IMR-90 (cell line): ENCODE measurements around the gene SP140. TPM values are rescaled to one million over a fixed set of nuclear protein-coding genes. Genes with fewer than 3 reads are reported as not detected.

Experiments used
- ATAC-seq: fragments of 200-7000 bp; cut with Tn5 transposase; 2 replicates; pipeline ENCODE4 v1.9.1; 2020; ENCODE audit warnings: low read depth, mild to moderate bottlenecking, moderate library complexity
- BruUV-seq: library from RNA; stranded (reverse); fragments of 400-500 nt; replicated peaks from 2 replicates; lab custom pipeline; 2021; lab: Mats Ljungman, UMichigan
- CTCF ChIA-PET: fragments of 300-600 bp; formaldehyde crosslinking; extraction: SDS; loops from one replicate; lab custom pipeline; 2021; ENCODE audit warnings: antibody characterized with exemption; lab: Yijun Ruan, JAX
- POLR2A ChIA-PET: fragments of 300-600 bp; sonication (Branson Sonifier 250); formaldehyde crosslinking; loops from one replicate; lab custom pipeline; 2022; ENCODE audit warnings: antibody characterized with exemption; ENCODE audit not compliant: unreplicated experiment; lab: Charles Lee
- DNase-seq: peaks from one replicate; pipeline ENCODE4 v3.0.0; 2013
- H2AFZ ChIP-seq: replicated peaks from 2 replicates; pipeline ENCODE3; 2013; ENCODE audit warnings: low read length, mild to moderate bottlenecking; ENCODE audit not compliant: poor library complexity
- H2AK5ac ChIP-seq: 2 replicates; pipeline ENCODE4 v1.6.1; 2013; ENCODE audit warnings: low read depth, low read length, inconsistent platforms
- H2AK9ac ChIP-seq: replicated peaks from 2 replicates; pipeline ENCODE3; 2013; ENCODE audit warnings: mild to moderate bottlenecking, low read depth, low read length, moderate library complexity; ENCODE audit not compliant: poor library complexity
- H2BK120ac ChIP-seq: 2 replicates; pipeline ENCODE4 v1.6.1; 2013; ENCODE audit warnings: low read depth, low read length, inconsistent platforms
- H2BK15ac ChIP-seq: 3 replicates; pipeline ENCODE4 v1.6.1; 2013; ENCODE audit warnings: low read depth, low read length, inconsistent platforms
- H2BK20ac ChIP-seq: 2 replicates; pipeline ENCODE4 v1.6.1; 2013; ENCODE audit warnings: low read depth, mild to moderate bottlenecking, inconsistent platforms, low read length, moderate library complexity
- H2BK5ac ChIP-seq: 2 replicates; pipeline ENCODE4 v1.6.1; 2013; ENCODE audit warnings: mild to moderate bottlenecking, low read depth, low read length, inconsistent platforms; ENCODE audit not compliant: poor library complexity, severe bottlenecking
- H3K14ac ChIP-seq: replicated peaks from 2 replicates; pipeline ENCODE4 v1.6.1; 2013; ENCODE audit warnings: low read depth, low read length, inconsistent platforms
- H3K18ac ChIP-seq: 2 replicates; pipeline ENCODE4 v1.6.1; 2013; ENCODE audit warnings: low read depth, low read length, control low read depth
- H3K23ac ChIP-seq: 2 replicates; pipeline ENCODE4 v1.6.1; 2013; ENCODE audit warnings: low read depth, low read length, inconsistent platforms
- H3K27ac ChIP-seq: 2 replicates; pipeline ENCODE4 v1.5.1; 2013; ENCODE audit warnings: mild to moderate bottlenecking, control low read depth, low read length; ENCODE audit not compliant: insufficient read depth
- H3K27me3 ChIP-seq: 2 replicates; pipeline ENCODE4 v1.6.1; 2013; ENCODE audit warnings: low read length; ENCODE audit not compliant: control insufficient read depth, insufficient read depth
- H3K36me3 ChIP-seq: 2 replicates; pipeline ENCODE4 v1.6.1; 2013; ENCODE audit warnings: low read length, mixed read lengths; ENCODE audit not compliant: control insufficient read depth, insufficient read depth
- H3K4ac ChIP-seq: 2 replicates; pipeline ENCODE4 v1.6.1; 2013; ENCODE audit warnings: low read depth, low read length, inconsistent platforms
- H3K4me1 ChIP-seq: 2 replicates; pipeline ENCODE4 v1.6.1; 2013; ENCODE audit warnings: low read length, mixed read lengths; ENCODE audit not compliant: control insufficient read depth, insufficient read depth
- H3K4me2 ChIP-seq: 2 replicates; pipeline ENCODE4 v1.6.1; 2013; ENCODE audit warnings: low read depth, mild to moderate bottlenecking, control low read depth, low read length, moderate library complexity
- H3K4me3 ChIP-seq: 2 replicates; pipeline ENCODE4 v1.5.1; 2013; ENCODE audit warnings: low read depth, mild to moderate bottlenecking, control low read depth, low read length, moderate library complexity; ENCODE audit not compliant: insufficient read depth
- H3K56ac ChIP-seq: 2 replicates; pipeline ENCODE4 v1.6.1; 2013; ENCODE audit warnings: low read length, inconsistent platforms; ENCODE audit not compliant: insufficient read depth; ENCODE audit errors: extremely low read depth
- H3K79me1 ChIP-seq, 2 experiments: 2 replicates each; pipeline ENCODE4 v1.6.1; 2013; ENCODE audit warnings: low read length in 2 of 2, inconsistent platforms in 1 of 2, low read depth in 1 of 2
- H3K9ac ChIP-seq: 2 replicates; pipeline ENCODE4 v1.6.1; 2013; ENCODE audit warnings: low read depth, low read length, control low read depth
- H3K9me1 ChIP-seq: 2 replicates; pipeline ENCODE4 v1.6.1; 2013; ENCODE audit warnings: low read length, inconsistent platforms; ENCODE audit not compliant: insufficient read depth
- H3K9me3 ChIP-seq: 2 replicates; pipeline ENCODE4 v1.6.1; 2013; ENCODE audit warnings: low read length; ENCODE audit not compliant: control insufficient read depth, insufficient read depth
- H4K20me1 ChIP-seq: 2 replicates; pipeline ENCODE4 v1.6.1; 2013; ENCODE audit warnings: low read length, inconsistent platforms; ENCODE audit not compliant: insufficient read depth
- H4K5ac ChIP-seq: 2 replicates; pipeline ENCODE4 v1.6.1; 2013; ENCODE audit warnings: mild to moderate bottlenecking, low read depth, low read length, control low read depth
- H4K8ac ChIP-seq, 2 experiments: 2 replicates each; pipeline ENCODE4 v1.6.1; 2013; ENCODE audit warnings: low read depth in 2 of 2, low read length in 2 of 2, control low read depth in 1 of 2, inconsistent platforms in 1 of 2
- H4K91ac ChIP-seq: 2 replicates; pipeline ENCODE4 v1.6.1; 2013; ENCODE audit warnings: low read depth, low read length, inconsistent platforms; ENCODE audit not compliant: insufficient read depth
- BHLHE40 ChIP-seq: fragments of 150-350 bp; IDR thresholded peaks from 2 replicates; pipeline ENCODE4 v1.6.1; 2016; ENCODE audit warnings: mild to moderate bottlenecking, low read depth, low read length
- CEBPB ChIP-seq: IDR thresholded peaks from 2 replicates; pipeline ENCODE4 v1.6.1; 2012; ENCODE audit warnings: low read depth, low read length, improper control_type of control experiment
- CHD1 ChIP-seq: IDR thresholded peaks from 2 replicates; pipeline ENCODE4 v1.6.1; 2012; ENCODE audit warnings: low read depth, low read length, improper control_type of control experiment
- FOS ChIP-seq: fragments of 150-350 bp; IDR thresholded peaks from 2 replicates; pipeline ENCODE4 v1.6.1; 2016; ENCODE audit warnings: low read depth, low read length
- MAFK ChIP-seq: IDR thresholded peaks from 2 replicates; pipeline ENCODE4 v1.6.1; 2012; ENCODE audit warnings: low read depth, low read length, improper control_type of control experiment
- MAZ ChIP-seq: IDR thresholded peaks from 2 replicates; pipeline ENCODE4 v1.6.1; 2012; ENCODE audit warnings: low read depth, mild to moderate bottlenecking, low read length, improper control_type of control experiment, moderate library complexity, borderline replicate concordance
- MXI1 ChIP-seq: IDR thresholded peaks from 2 replicates; pipeline ENCODE4 v1.6.1; 2012; ENCODE audit warnings: low read depth, mild to moderate bottlenecking, low read length, moderate library complexity, borderline replicate concordance
- NFE2L2 ChIP-seq: fragments of 150-350 bp; IDR thresholded peaks from 2 replicates; pipeline ENCODE4 v1.6.1; 2016; ENCODE audit warnings: low read depth, mild to moderate bottlenecking, low read length
- POLR2A ChIP-seq: IDR thresholded peaks from 2 replicates; pipeline ENCODE4 v1.6.1; 2012; ENCODE audit warnings: mild to moderate bottlenecking, low read depth, low read length
- RAD21 ChIP-seq: IDR thresholded peaks from 2 replicates; pipeline ENCODE4 v1.6.1; 2012; ENCODE audit warnings: low read length, improper control_type of control experiment
- RCOR1 ChIP-seq: IDR thresholded peaks from 2 replicates; pipeline ENCODE4 v1.6.1; 2012; ENCODE audit warnings: mild to moderate bottlenecking, low read length, improper control_type of control experiment; ENCODE audit not compliant: insufficient replicate concordance
- RFX5 ChIP-seq: IDR thresholded peaks from 2 replicates; pipeline ENCODE4 v1.8.0; 2012; ENCODE audit warnings: low read depth, mild to moderate bottlenecking, low read length, moderate library complexity
- SMC3 ChIP-seq: fragments of 150-350 bp; IDR thresholded peaks from 2 replicates; pipeline ENCODE4 v1.6.1; 2016; ENCODE audit warnings: low read depth, mild to moderate bottlenecking, antibody characterized with exemption, low read length, moderate library complexity
- WGBS, 2 experiments: methylation state at CpG; one replicate each; pipeline versions ENCODE4 v1.1.5 to v1.1.7; 2013; ENCODE audit warnings: missing lambda C conversion rate in 2 of 2; ENCODE audit not compliant: insufficient read length in 1 of 2; ENCODE audit errors: extremely low coverage in 2 of 2; 5-methylcytosine and 5-hydroxymethylcytosine counted together
- dilution Hi-C: fragments of 300-500 bp; cut with HindIII; formaldehyde crosslinking; loops from one replicate; pipeline ENCODE4 v1.14.3; 2018; ENCODE audit warnings: low sequenced_read_pairs; ENCODE audit not compliant: unreplicated experiment
- in situ Hi-C: fragments of 300-500 bp; cut with MboI; formaldehyde crosslinking; loops from 3 replicates; pipeline ENCODE4 v1.14.3; 2019; ENCODE audit warnings: low sequenced_read_pairs, inconsistent platforms, mixed read lengths
- intact Hi-C: fragments of 100-400 bp; cut with micrococcal nuclease; formaldehyde crosslinking; loops from 2 replicates; pipeline ENCODE4 v1.10.0; 2022
- polyA plus RNA-seq, 3 experiments: library from polyadenylated mRNA; depleted of rRNA; stranded (reverse); fragments of >200 nt; gene quantifications; 2 replicates each; pipeline ENCODE4 v1.2.3, GENCODE V29; 2012; ENCODE audit warnings: low replicate concordance in 1 of 3
- total RNA-seq: library from RNA; depleted of rRNA; stranded (reverse); fragments of >200 nt; gene quantifications from 2 replicates; pipeline ENCODE4 v1.2.3, GENCODE V29; 2012
- TF ChIP-seq, protein P1 (sequence below): conservative IDR thresholded peaks from 2 replicates; pipeline ENCODE4 v1.5.1; 2012; ENCODE audit warnings: mild to moderate bottlenecking, low read depth, low read length, improper control_type of control experiment
- TF ChIP-seq, protein P2 (sequence below): fragments of 150-350 bp; IDR thresholded peaks from 2 replicates; pipeline ENCODE4 v1.6.1; 2016; ENCODE audit warnings: low read depth, mild to moderate bottlenecking, low read length, moderate library complexity, borderline replicate concordance
- TF ChIP-seq, protein P3 (sequence below): fragments of 150-350 bp; IDR thresholded peaks from 2 replicates; pipeline ENCODE4 v1.6.1; 2017; ENCODE audit warnings: mild to moderate bottlenecking, antibody characterized with exemption, low read length, low read depth

The SP140 gene
- total and polyA plus RNA-seq, 2 of the 4 experiments (the other 2 are of a cell fraction): 1.4 TPM

DNA sequence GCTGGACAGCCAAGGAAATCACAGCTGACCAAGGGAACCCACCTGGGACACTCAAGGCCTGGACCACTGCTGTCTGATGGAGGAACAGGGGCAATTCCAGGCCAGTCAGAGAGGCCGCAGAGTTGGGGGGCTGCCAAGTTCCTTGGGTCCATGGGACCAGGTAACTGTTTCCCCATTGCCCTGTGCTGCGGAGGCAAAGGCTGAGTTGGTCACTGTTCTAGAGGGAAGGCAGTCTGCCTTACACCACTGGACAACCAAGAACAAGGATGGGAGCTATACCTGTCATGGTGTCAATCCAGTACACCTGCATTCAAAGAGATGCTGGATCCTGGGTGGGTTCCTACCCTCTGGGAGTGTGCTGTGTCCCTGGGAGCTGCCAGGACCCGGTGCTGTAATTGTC is 91.8 kb downstream of the SP140 start:
- Histone ChIP-seq H3K9me1 (no peaks in the 10 kb centered on the region), H2BK120ac (no peak overlapping the region), H2AFZ (no peak overlapping the region), H3K9me3 (no peaks in the 10 kb centered on the region), H3K36me3 (no peaks in the 10 kb centered on the region), H3K4me1 (no peaks in the 10 kb centered on the region), H3K18ac (no peak overlapping the region), H2BK5ac (no peak overlapping the region), H4K91ac (no peak overlapping the region), H3K27me3 (no peaks in the 10 kb centered on the region), H3K79me1 (no peaks in the 10 kb centered on the region), H4K20me1 (no peaks in the 10 kb centered on the region), H3K23ac (no peak overlapping the region), H2AK5ac (no peak overlapping the region), H2AK9ac (no peak overlapping the region), H3K9ac (no peak overlapping the region), H2BK20ac (no peak overlapping the region), H3K27ac (no peak overlapping the region), H2BK15ac (no peak overlapping the region), H3K14ac (no peak overlapping the region), H3K4me3 (no peak overlapping the region), H4K5ac (no peak overlapping the region), H3K4ac (no peak overlapping the region), H3K4me2 (no peak overlapping the region), H4K8ac (no peak overlapping the region), H3K56ac (no peak overlapping the region)
- CTCF ChIA-PET: no interaction called here
- DNase-seq (no peak), ATAC-seq (no peak)
- no TSS peak for BruUV-seq
- intact Hi-C loops (no loop called here), dilution Hi-C loops (no loop called here), in situ Hi-C loops (no loop called here)
- POLR2A ChIA-PET: no interaction called here
- no CpG with 5 or more reads among the region's 3 CpGs for WGBS, 2 experiments
- no peak for TF ChIP-seq CHD1
- TF ChIP-seq MXI1: no peak
- TF ChIP-seq, protein P1, sequence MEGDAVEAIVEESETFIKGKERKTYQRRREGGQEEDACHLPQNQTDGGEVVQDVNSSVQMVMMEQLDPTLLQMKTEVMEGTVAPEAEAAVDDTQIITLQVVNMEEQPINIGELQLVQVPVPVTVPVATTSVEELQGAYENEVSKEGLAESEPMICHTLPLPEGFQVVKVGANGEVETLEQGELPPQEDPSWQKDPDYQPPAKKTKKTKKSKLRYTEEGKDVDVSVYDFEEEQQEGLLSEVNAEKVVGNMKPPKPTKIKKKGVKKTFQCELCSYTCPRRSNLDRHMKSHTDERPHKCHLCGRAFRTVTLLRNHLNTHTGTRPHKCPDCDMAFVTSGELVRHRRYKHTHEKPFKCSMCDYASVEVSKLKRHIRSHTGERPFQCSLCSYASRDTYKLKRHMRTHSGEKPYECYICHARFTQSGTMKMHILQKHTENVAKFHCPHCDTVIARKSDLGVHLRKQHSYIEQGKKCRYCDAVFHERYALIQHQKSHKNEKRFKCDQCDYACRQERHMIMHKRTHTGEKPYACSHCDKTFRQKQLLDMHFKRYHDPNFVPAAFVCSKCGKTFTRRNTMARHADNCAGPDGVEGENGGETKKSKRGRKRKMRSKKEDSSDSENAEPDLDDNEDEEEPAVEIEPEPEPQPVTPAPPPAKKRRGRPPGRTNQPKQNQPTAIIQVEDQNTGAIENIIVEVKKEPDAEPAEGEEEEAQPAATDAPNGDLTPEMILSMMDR: no peak
- TF ChIP-seq BHLHE40: no peak
- TF ChIP-seq NFE2L2: no peak
- TF ChIP-seq FOS: no peak
- TF ChIP-seq MAFK: no peak
- no peak for TF ChIP-seq POLR2A
- TF ChIP-seq, protein P2, sequence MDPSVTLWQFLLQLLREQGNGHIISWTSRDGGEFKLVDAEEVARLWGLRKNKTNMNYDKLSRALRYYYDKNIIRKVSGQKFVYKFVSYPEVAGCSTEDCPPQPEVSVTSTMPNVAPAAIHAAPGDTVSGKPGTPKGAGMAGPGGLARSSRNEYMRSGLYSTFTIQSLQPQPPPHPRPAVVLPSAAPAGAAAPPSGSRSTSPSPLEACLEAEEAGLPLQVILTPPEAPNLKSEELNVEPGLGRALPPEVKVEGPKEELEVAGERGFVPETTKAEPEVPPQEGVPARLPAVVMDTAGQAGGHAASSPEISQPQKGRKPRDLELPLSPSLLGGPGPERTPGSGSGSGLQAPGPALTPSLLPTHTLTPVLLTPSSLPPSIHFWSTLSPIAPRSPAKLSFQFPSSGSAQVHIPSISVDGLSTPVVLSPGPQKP: no peak
- TF ChIP-seq, protein P3, sequence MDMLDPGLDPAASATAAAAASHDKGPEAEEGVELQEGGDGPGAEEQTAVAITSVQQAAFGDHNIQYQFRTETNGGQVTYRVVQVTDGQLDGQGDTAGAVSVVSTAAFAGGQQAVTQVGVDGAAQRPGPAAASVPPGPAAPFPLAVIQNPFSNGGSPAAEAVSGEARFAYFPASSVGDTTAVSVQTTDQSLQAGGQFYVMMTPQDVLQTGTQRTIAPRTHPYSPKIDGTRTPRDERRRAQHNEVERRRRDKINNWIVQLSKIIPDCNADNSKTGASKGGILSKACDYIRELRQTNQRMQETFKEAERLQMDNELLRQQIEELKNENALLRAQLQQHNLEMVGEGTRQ: no peak
- no peak for TF ChIP-seq SMC3
- TF ChIP-seq RAD21: no peak
- no peak for TF ChIP-seq RFX5
- TF ChIP-seq RCOR1: no peak
- TF ChIP-seq CEBPB: no peak
- no peak for TF ChIP-seq MAZ
